ENCODE measurements around the gene OTOP3.
A peak's percentile ranks its signal among the peaks of the same experiment; 100 is the strongest.
"Not testable (repeated sequence)": the region's sequence is repeated elsewhere in the genome, so short reads cannot be mapped to it uniquely, and the experiment has no call there.

The OTOP3 gene

DNA sequence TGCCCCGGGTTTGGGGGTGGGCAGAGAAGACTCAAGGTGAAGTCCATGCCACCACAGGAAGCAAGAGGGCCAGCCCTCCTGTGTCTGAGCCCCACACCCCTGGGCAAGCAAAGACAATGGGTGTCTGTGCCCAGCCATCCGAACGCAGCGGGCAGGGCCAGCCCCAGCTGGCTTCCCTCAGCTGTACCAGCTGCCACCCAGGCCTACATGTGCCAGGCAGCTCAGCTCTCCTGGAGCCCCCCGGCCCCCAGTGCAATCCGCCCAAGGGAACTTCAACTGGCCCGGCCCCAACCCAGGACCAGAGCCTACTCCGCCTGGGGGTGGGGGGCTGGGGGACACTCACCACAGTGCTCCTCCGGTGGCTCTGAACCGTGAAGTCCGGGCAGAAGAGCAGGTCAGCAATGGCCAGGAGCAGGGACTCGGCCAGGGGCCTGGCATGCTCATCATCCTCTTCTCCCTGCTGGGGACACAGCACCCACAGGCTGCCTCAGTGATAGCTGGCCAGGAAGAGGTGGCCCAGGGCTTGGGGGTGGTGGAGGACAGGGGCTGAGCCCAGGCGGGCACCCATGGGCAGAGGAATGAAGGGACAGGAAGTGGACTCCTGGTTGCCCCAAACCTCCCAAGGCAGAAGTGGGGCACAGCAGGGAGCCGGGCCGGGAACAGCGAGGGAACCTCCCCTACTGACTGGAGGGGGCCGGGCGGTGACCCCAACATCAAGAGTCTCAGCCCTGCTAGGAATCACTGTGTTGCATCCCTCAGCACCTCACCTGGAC lies 27.1 kb downstream of the OTOP3 start:
- TF ChIP-seq, protein P1, sequence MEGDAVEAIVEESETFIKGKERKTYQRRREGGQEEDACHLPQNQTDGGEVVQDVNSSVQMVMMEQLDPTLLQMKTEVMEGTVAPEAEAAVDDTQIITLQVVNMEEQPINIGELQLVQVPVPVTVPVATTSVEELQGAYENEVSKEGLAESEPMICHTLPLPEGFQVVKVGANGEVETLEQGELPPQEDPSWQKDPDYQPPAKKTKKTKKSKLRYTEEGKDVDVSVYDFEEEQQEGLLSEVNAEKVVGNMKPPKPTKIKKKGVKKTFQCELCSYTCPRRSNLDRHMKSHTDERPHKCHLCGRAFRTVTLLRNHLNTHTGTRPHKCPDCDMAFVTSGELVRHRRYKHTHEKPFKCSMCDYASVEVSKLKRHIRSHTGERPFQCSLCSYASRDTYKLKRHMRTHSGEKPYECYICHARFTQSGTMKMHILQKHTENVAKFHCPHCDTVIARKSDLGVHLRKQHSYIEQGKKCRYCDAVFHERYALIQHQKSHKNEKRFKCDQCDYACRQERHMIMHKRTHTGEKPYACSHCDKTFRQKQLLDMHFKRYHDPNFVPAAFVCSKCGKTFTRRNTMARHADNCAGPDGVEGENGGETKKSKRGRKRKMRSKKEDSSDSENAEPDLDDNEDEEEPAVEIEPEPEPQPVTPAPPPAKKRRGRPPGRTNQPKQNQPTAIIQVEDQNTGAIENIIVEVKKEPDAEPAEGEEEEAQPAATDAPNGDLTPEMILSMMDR (IDR thresholded peaks at IDR 0.05; ENCODE audit: control insufficient read depth, extremely low read depth, insufficient read depth), result no peak
- no peak for DNase-seq (ENCODE audit: low read depth)
- no peak overlapping the region for H3K4me3 ChIP-seq (ENCODE audit: low read depth, low read length)

DNA sequence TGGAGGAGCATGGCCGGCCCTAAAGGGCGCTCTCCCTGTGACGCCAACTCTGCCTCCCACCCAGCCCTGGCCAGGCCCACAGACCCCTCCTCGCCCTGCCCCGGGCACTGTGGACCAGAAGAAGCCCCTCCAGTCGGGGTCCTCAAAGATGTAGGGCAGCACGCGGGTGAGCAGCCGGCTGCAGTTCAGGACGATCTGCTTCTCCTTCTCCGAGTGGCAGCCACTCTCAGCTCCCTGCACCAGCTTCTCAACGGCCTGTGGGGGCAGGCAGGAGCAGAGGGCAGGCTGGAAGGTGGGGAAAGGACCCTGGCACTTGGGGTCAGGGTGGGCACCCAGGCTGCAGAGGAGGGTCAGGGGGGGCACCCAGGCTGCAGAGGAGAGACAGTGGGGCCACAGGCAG lies 28.0 kb downstream of the OTOP3 start:
- TF ChIP-seq, protein P1 (IDR thresholded peaks at IDR 0.05; ENCODE audit: control insufficient read depth, extremely low read depth, insufficient read depth), result no peak
- no peak for DNase-seq (ENCODE audit: low read depth)
- H3K4me3 ChIP-seq (ENCODE audit: low read depth, low read length), result no peak overlapping the region

GRCh38 chr17:74964246-74964761 lies 28.6 kb downstream of the OTOP3 start:
- TF ChIP-seq, protein P1 (IDR thresholded peaks at IDR 0.05; ENCODE audit: control insufficient read depth, extremely low read depth, insufficient read depth), result no peak
- no peak overlapping the region for H3K4me3 ChIP-seq (ENCODE audit: low read depth, low read length)
- DNase-seq (ENCODE audit: low read depth), result no peak

- TF ChIP-seq, protein P1 (IDR thresholded peaks at IDR 0.05; ENCODE audit: control insufficient read depth, extremely low read depth, insufficient read depth), result no peak
- H3K4me3 ChIP-seq (ENCODE audit: low read depth, low read length), result no peak overlapping the region
- no peak for DNase-seq (ENCODE audit: low read depth)
These were observed 29.4 kb downstream of the OTOP3 start for GRCh38 chr17:74964988-74965622.

DNA sequence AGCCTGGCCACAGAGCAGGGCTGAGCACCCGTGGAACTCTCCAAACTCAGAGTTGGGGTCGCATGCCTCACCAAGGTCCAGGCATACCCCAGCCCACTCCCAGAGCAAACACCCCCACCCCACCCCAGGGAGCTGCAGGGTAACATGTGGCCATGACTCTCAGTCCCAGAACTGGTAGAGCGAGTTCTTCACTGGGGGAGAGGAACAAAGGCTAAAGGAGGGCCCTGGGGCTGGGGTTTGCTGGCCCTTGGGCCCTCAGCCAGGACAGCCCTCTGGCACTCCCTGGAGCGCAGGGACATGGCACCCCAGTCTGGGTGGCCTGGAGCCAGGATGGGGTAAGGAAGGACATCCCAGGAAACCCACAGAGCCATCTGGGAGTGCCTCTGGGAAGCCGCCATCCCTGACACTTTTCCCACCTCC lies 32.7 kb downstream of the OTOP3 start:
- H3K4me3 ChIP-seq (ENCODE audit: low read depth, low read length), result no peak overlapping the region
- DNase-seq (ENCODE audit: low read depth), result peak; percentile 52
- TF ChIP-seq, protein P1 (IDR thresholded peaks at IDR 0.05; ENCODE audit: control insufficient read depth, extremely low read depth, insufficient read depth), result no peak

DNA sequence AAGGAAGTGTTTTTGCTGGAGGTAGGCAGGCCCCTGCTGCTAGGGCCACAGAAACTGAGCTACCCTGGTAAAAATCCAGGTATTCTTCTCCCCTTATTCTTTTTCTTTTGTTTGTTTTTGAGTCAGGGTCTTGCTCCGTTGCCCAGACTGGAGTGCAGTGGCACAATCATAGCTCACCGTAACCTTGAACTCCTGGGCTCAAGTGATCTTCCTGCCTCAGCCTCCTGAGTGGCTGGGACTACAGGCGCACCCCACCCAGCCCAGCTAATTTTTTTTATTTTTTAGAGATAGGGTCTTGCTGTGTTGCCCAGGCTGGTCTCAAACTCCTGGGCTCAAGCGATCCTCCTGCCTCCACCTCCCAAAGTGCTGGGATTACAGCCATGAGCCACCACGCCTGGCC lies 33.8 kb downstream of the OTOP3 start:
- DNase-seq (ENCODE audit: low read depth); H3K4me3 ChIP-seq (ENCODE audit: low read depth, low read length): not testable (repeated sequence)

DNA sequence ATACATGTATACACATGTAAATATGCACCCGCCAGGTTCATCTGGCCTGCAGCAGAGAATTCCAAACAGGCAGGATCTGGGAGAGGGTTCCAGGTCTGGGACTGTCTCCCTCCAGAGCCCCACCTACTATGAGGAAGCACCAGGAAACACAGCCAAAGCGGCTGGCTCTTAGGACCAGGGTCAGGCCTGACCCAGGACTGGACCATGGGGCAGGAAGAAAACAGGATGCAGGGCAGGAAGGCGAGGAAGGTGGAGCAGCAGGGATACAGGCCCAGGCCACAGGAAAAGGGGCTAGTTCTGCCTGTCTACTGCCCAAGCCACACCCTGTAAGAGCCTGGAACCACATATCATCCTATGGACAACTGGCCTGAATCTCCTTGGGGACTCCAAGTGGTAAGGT lies 34.7 kb downstream of the OTOP3 start:
- H3K4me3 ChIP-seq (ENCODE audit: low read depth, low read length), result peak overlapping the region; percentile 87; the same call in 1 of the 2 replicates
- TF ChIP-seq, protein P1 (IDR thresholded peaks at IDR 0.05; ENCODE audit: control insufficient read depth, extremely low read depth, insufficient read depth), result no peak
- no peak for DNase-seq (ENCODE audit: low read depth)
